Measurements from ENCODE around the gene MRFAP1. TPM values are rescaled to one million over a fixed set of nuclear protein-coding genes. Genes with fewer than 3 reads are reported as not detected.

The MRFAP1 gene
- polyA plus RNA-seq, 1 donor from 2014 or later, result 322 TPM

GRCh38 chr4:6614701-6615230 lies 25.7 kb upstream of the MRFAP1 start:
- no peaks in the 10 kb centered on the region for H3K79me2 ChIP-seq (replicated peaks; ENCODE audit: insufficient read depth, low read length)
- H3K9me3 ChIP-seq (ENCODE audit: low read length), result no peaks in the 10 kb centered on the region
- no peaks in the 10 kb centered on the region for H3K9me2 ChIP-seq (ENCODE audit: insufficient read depth, low read length)
- peaks cover 6% of the 10 kb centered on the region for H3K36me3 ChIP-seq (ENCODE audit: insufficient read depth, low read length)
- no peak overlapping the region for H3K4me2 ChIP-seq (ENCODE audit: low read length)
- H3F3A ChIP-seq (ENCODE audit: insufficient read depth, low read length, poor library complexity, severe bottlenecking), result no peaks in the 10 kb centered on the region
- no peaks in the 10 kb centered on the region for H4K20me1 ChIP-seq (ENCODE audit: insufficient read depth)
- H2AFZ ChIP-seq (ENCODE audit: low read depth, low read length), result no peak overlapping the region
- TF ChIP-seq EP300 (conservative IDR thresholded peaks at IDR 0.05; ENCODE audit: poor library complexity, severe bottlenecking) (no peak), REST (IDR thresholded peaks at IDR 0.05; ENCODE audit: borderline replicate concordance) (no peak), TAF1 (IDR thresholded peaks at IDR 0.05; ENCODE audit: low read depth) (no peak), RAD21 (conservative IDR thresholded peaks at IDR 0.05) (no peak), SMC3 (conservative IDR thresholded peaks at IDR 0.05; ENCODE audit: poor library complexity) (no peak), EZH2 (IDR thresholded peaks at IDR 0.05; ENCODE audit: borderline replicate concordance, insufficient read depth, low read length, poor library complexity, severe bottlenecking) (no peak), MXI1 (conservative IDR thresholded peaks at IDR 0.05; ENCODE audit: poor library complexity, severe bottlenecking) (no peak), CTCF (IDR thresholded peaks at IDR 0.05; ENCODE audit: poor library complexity, severe bottlenecking) (no peak), POLR2AphosphoS5 (IDR thresholded peaks at IDR 0.05) (no peak)
- H3K4me3 ChIP-seq (ENCODE audit: low read length), result no peak overlapping the region
- no peak overlapping the region for H3K9ac ChIP-seq (ENCODE audit: low read length)
- no peak overlapping the region for H3K27ac ChIP-seq (ENCODE audit: low read length)
- no peaks in the 10 kb centered on the region for H3K27me3 ChIP-seq (ENCODE audit: insufficient read depth, low read depth, low read length)

GRCh38 chr4:6616087-6616995 lies 24.1 kb upstream of the MRFAP1 start:
- H3K36me3 ChIP-seq (ENCODE audit: insufficient read depth, low read length), result peaks cover 6% of the 10 kb centered on the region
- H2AFZ ChIP-seq (ENCODE audit: low read depth, low read length), result no peak overlapping the region
- no peaks in the 10 kb centered on the region for H3K79me2 ChIP-seq (replicated peaks; ENCODE audit: insufficient read depth, low read length)
- H3K4me3 ChIP-seq (ENCODE audit: low read length), result no peak overlapping the region
- H3K9me3 ChIP-seq (ENCODE audit: low read length), result no peaks in the 10 kb centered on the region
- no peaks in the 10 kb centered on the region for H3K9me2 ChIP-seq (ENCODE audit: insufficient read depth, low read length)
- H3K4me2 ChIP-seq (ENCODE audit: low read length), result no peak overlapping the region
- H3K27ac ChIP-seq (ENCODE audit: low read length), result no peak overlapping the region
- H4K20me1 ChIP-seq (ENCODE audit: insufficient read depth), result no peaks in the 10 kb centered on the region
- H3K9ac ChIP-seq (ENCODE audit: low read length), result no peak overlapping the region
- H3K27me3 ChIP-seq (ENCODE audit: insufficient read depth, low read depth, low read length), result no peaks in the 10 kb centered on the region
- H3F3A ChIP-seq (ENCODE audit: insufficient read depth, low read length, poor library complexity, severe bottlenecking), result no peaks in the 10 kb centered on the region
- TF ChIP-seq RAD21 (conservative IDR thresholded peaks at IDR 0.05) (no peak), EP300 (conservative IDR thresholded peaks at IDR 0.05; ENCODE audit: poor library complexity, severe bottlenecking) (no peak), CTCF (IDR thresholded peaks at IDR 0.05; ENCODE audit: poor library complexity, severe bottlenecking) (no peak), POLR2AphosphoS5 (IDR thresholded peaks at IDR 0.05) (no peak), SMC3 (conservative IDR thresholded peaks at IDR 0.05; ENCODE audit: poor library complexity) (no peak), REST (IDR thresholded peaks at IDR 0.05; ENCODE audit: borderline replicate concordance) (no peak), MXI1 (conservative IDR thresholded peaks at IDR 0.05; ENCODE audit: poor library complexity, severe bottlenecking) (no peak), TAF1 (IDR thresholded peaks at IDR 0.05; ENCODE audit: low read depth) (no peak), EZH2 (IDR thresholded peaks at IDR 0.05; ENCODE audit: borderline replicate concordance, insufficient read depth, low read length, poor library complexity, severe bottlenecking) (no peak)

Measured in neural cell (in vitro differentiated cells).